MG63 (cell line): ENCODE data around the gene PHYHIPL. TPM values are rescaled to one million over a fixed set of nuclear protein-coding genes. Genes with fewer than 3 reads are reported as not detected.
A peak's percentile ranks its signal among the peaks of the same experiment; 100 is the strongest.

Experiments used
- DNase-seq: peaks from one replicate; pipeline ENCODE4 v3.0.0-alpha.2; 2020
- H3K27me3 ChIP-seq: fragments of 250-450 bp; sonication (Bioruptor Pico); 2 replicates; pipeline ENCODE4 v1.5.1; 2020; ENCODE audit warnings: mild to moderate bottlenecking, moderate library complexity
- H3K36me3 ChIP-seq: fragments of 250-450 bp; sonication (Bioruptor Pico); 2 replicates; pipeline ENCODE4 v1.5.1; 2020; ENCODE audit warnings: mild to moderate bottlenecking, moderate library complexity
- H3K4me3 ChIP-seq: fragments of 250-450 bp; sonication (Bioruptor Pico); 2 replicates; pipeline ENCODE4 v1.5.1; 2020; ENCODE audit warnings: mild to moderate bottlenecking, moderate library complexity
- H3K9me3 ChIP-seq: fragments of 250-450 bp; sonication (Bioruptor Pico); 2 replicates; pipeline ENCODE4 v1.5.1; 2020; ENCODE audit warnings: mild to moderate bottlenecking, moderate library complexity
- total RNA-seq: library from RNA; depleted of rRNA; stranded (reverse); fragments of >200 nt; shearing (Covaris generic); gene quantifications from 2 replicates; pipeline ENCODE4 v1.2.3, GENCODE V29; 2014; ENCODE audit warnings: low replicate concordance; rRNA removed

Gene PHYHIPL
- not detected in 2 replicates for total RNA-seq

- Histone ChIP-seq H3K4me3 (peak within 1 kb of the TSS; percentile 23; the same call in 1 of the 2 replicates), H3K9me3 (no peaks in the 10 kb centered on the region), H3K27me3 (peaks cover 36% of the 10 kb centered on the region), H3K36me3 (no peaks in the 10 kb centered on the region)
- peak; percentile 11 for DNase-seq
Measured at GRCh38 chr10:59176241-59177030, at the start of gene PHYHIPL. TSS of gene PHYHIPL (plus strand) at chr10:59176643. CDS start at chr10:59176854, 211 bp downstream.

DNA sequence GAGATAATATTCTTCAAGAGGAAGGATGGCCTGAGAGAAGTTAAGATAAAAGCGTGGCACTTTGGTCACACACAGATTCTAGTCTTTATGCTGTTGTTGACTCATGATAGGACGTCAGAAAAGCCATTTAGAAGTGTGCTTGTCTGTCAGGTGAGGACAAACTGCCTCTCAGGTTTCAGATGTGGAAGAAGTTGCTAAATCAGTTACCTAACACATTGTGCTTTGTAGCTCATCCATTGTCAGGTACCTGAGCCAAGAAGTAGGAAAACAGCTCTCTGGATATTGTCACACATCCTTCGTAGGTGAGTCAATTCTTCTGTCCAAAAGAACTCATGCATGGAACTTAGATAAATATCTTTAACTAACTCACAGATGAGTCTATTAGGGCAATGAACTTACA lies 49.5 kb upstream of the PHYHIPL start:
- H3K36me3 ChIP-seq = no peaks in the 10 kb centered on the region
- no peaks in the 10 kb centered on the region for H3K9me3 ChIP-seq
- no peaks in the 10 kb centered on the region; the same call in none of the 2 replicates for H3K27me3 ChIP-seq
- no peak overlapping the region for H3K4me3 ChIP-seq
- no peak for DNase-seq

DNA sequence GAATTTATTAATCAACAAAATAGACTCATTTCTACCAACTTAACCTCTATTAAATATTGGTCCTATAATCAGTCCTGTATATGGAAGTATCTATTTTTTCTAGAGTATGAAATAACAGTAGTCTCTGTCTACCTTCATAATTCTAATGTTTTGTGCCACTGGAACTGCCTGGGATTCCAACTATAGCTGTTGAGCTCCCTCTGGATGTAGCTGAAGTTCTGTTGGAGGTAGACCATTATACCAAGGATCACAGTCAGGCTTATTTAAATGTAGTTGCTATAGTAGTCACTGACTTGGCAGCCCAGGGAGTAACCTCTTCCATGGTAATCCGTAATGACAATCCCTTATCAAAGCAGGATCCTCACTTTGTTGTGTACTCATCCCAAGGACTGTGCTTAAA lies 48.5 kb upstream of the PHYHIPL start:
- Histone ChIP-seq H3K36me3 (no peaks in the 10 kb centered on the region), H3K27me3 (no peaks in the 10 kb centered on the region; the same call in none of the 2 replicates), H3K4me3 (no peak overlapping the region), H3K9me3 (no peaks in the 10 kb centered on the region)
- no peak for DNase-seq

DNA sequence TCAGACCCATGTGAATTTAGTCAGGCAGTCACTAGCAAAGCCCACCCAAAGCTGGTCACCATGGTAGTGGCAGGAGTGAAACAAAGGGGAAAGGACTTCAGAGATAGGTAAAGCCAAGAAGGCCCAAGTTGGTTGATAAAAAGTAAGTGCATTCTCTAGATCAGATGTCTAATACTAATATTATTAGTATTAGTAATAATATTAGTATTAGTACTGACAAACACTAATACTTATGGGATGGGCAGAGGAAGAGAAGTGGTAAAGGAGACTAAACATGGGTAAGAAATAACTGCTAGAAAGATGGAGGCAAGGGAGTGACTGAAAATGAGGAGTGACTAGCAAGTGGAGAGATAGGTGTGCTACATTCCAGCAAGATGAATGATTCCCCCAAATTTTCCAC lies 46.6 kb upstream of the PHYHIPL start:
- H3K4me3 ChIP-seq = no peak overlapping the region
- H3K9me3 ChIP-seq = no peaks in the 10 kb centered on the region
- no peaks in the 10 kb centered on the region for H3K36me3 ChIP-seq
- H3K27me3 ChIP-seq = peaks cover 3% of the 10 kb centered on the region
- no peak for DNase-seq

DNA sequence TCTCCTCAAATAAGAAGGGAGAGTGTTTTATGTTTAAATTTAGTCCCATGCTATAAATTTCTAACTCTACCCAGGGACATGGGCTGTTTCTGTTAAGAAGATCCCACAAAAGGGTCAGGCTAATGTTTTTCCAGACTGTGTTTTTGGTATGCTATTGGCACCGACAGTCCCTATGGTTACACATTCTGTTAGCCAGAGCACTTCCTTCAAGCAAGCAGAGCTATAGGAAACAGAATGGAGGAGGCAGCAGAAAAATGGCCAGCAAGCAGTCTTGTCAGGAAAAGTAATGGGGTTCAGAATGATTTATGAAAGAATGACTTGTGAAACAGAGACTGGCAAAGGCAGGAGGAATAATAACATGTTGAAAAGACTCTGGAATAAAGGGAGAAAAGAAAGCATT lies 44.8 kb upstream of the PHYHIPL start:
- Histone ChIP-seq H3K27me3 (peaks cover 3% of the 10 kb centered on the region), H3K36me3 (no peaks in the 10 kb centered on the region), H3K9me3 (no peaks in the 10 kb centered on the region), H3K4me3 (no peak overlapping the region)
- DNase-seq = no peak

DNA sequence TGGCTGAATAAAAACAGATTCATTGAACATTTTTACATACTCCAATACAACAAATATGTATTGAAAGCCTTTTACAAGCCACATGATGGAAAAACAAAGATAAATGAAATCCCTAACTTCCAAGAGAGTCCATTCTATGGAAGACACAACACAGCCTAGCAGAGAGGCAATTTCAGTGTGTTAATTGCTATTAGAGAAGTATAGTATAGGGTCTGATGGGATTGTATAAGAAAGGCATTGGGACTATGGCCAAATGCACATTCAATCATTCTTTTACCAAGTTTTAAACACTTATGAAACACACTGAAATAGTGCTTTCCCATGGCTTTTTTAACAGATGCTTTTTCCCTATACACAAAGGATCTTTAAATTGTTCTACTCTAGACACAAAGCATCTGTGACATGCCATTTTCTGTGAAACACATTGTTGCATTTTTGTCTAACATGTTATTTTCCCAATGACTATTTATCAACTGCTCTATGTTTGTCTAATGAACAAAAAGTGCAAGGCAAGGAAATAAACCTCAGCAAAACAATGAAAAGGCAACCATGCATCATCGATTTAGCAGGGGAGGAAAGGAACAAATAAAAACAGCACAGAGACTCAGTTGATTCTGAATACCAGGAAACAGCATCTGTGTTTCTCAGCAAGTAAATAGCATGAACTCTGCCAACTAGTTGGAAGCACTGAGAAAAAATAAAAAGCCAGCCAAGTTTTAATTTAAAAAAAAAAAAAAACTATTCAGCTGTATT lies 42.4 kb upstream of the PHYHIPL start:
- H3K9me3 ChIP-seq = no peaks in the 10 kb centered on the region
- no peaks in the 10 kb centered on the region for H3K36me3 ChIP-seq
- H3K4me3 ChIP-seq = no peak overlapping the region
- no peak for DNase-seq
- peaks cover 3% of the 10 kb centered on the region for H3K27me3 ChIP-seq

DNA sequence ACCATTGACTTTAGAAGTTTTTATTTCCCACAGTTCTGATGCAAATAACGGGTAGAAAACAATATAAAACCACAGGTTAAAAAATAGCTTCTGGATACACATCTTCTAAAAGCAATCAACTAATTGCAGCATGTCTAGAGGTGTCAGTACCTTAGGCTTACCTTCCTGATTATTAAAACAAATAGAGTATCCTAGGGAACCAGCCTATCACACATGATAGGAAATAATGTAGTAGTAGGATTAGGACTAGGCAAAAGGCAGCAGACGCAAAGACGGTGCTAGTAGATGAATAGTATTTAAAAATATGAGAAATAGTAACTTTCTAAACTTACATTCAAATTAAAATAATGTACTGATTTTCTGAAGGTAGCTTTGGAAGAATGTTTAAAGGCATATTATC lies 41.7 kb upstream of the PHYHIPL start:
- Histone ChIP-seq H3K9me3 (no peaks in the 10 kb centered on the region), H3K36me3 (no peaks in the 10 kb centered on the region), H3K4me3 (no peak overlapping the region), H3K27me3 (peaks cover 4% of the 10 kb centered on the region)
- DNase-seq = no peak

GRCh38 chr10:59135275-59135674 lies 41.2 kb upstream of the PHYHIPL start:
- no peak overlapping the region for H3K4me3 ChIP-seq
- DNase-seq = no peak
- peaks cover 6% of the 10 kb centered on the region for H3K27me3 ChIP-seq
- H3K9me3 ChIP-seq = no peaks in the 10 kb centered on the region
- no peaks in the 10 kb centered on the region for H3K36me3 ChIP-seq

DNA sequence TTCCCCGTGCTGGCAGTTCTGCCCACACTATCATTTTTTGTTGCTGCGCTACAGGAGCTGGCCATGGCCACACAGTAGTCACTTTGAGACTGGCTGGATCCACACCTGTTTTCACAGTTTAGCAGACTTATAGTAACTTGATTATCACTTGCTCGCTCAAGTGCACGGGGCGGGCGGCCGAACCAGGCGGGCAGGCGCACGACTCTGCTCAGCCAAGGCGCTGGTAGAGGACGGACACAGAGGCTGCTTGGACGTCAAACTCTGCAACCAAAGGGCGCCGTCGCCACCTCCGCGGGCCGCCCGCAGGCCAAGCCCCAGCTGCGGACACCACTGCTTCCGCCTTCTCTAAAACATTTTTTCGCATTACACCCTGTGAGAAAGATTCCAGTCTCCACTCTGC lies 38.4 kb upstream of the PHYHIPL start:
- Histone ChIP-seq H3K4me3 (no peak overlapping the region), H3K36me3 (no peaks in the 10 kb centered on the region), H3K27me3 (peaks cover 6% of the 10 kb centered on the region; the same call in 1 of the 2 replicates), H3K9me3 (no peaks in the 10 kb centered on the region)
- DNase-seq = no peak

DNA sequence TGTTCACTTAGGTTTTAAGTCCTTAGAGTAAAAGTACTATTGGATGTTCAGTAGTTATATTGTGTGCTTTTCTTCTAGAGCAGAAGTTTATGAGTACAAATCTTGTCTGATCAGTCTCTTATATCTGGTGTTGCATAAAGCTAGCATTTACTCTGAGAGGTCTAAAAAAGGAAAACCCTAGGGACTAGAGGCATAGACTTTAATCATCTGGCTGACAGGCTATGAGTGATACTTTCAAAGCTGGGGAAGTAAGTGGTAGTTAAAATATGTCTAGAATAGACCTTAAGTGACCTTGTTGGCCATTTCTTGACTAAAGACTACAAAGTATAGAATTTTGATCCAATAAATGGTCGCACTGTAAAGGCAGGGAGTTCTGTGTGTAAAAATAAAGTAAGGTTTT lies 32.9 kb upstream of the PHYHIPL start:
- Histone ChIP-seq H3K4me3 (no peak overlapping the region), H3K9me3 (no peaks in the 10 kb centered on the region), H3K27me3 (peaks cover 5% of the 10 kb centered on the region), H3K36me3 (no peaks in the 10 kb centered on the region)
- no peak for DNase-seq

- H3K27me3 ChIP-seq = peaks cover 15% of the 10 kb centered on the region
- no peak for DNase-seq
Measured at GRCh38 chr10:59148701-59149100, 27.7 kb upstream of the PHYHIPL start.

DNA sequence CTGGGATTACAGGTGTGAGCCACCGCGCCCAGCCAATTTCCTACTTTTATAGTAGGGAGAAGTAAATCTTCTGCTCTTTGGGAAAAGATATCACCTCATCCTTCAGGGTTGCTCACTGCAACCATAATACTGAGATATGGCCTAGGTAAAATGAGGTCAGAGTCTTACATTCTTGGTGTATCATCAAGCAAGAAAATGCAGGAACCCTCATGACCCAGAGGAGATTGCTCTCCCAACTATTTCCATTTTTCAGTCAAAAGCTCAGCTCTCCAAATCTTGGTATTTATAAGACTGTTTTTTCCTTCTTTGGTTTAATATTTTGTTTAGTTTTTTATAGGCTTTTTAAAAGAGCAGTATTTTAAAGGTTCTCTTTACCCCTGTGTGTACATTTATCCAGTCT lies 20.9 kb upstream of the PHYHIPL start:
- no peak for DNase-seq
- Histone ChIP-seq H3K36me3 (no peaks in the 10 kb centered on the region), H3K9me3 (no peaks in the 10 kb centered on the region), H3K27me3 (peaks cover 18% of the 10 kb centered on the region), H3K4me3 (no peak overlapping the region)

More at GRCh38 chr10:59148701-59149100, 27.7 kb upstream of the PHYHIPL start:
- Histone ChIP-seq H3K4me3 (no peak overlapping the region), H3K9me3 (no peaks in the 10 kb centered on the region), H3K36me3 (no peaks in the 10 kb centered on the region)

DNA sequence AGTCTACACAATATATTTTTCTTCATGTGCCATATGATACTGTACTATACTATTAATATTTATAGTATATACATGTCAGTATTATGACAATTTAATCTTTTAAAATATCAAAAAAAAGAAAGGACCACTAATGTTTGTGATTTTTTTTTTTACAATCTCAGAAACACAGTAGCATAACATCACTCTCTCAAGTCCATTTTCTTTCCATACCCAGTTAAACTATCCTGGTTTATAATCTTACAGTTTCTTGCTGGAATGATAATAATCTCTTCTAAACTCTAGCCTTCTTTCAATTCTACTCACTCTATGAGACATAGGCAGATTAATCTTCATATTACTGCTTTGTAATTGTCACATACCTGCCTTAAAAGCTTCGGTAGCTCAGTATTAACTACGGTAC lies 8.9 kb upstream of the PHYHIPL start:
- DNase-seq = no peak
- Histone ChIP-seq H3K27me3 (no peaks in the 10 kb centered on the region; the same call in 1 of the 2 replicates), H3K9me3 (no peaks in the 10 kb centered on the region; the same call in 1 of the 2 replicates), H3K4me3 (no peak overlapping the region), H3K36me3 (no peaks in the 10 kb centered on the region)

GRCh38 chr10:59172567-59172966 lies 3.9 kb upstream of the PHYHIPL start:
- H3K27me3 ChIP-seq = peaks cover 29% of the 10 kb centered on the region
- H3K4me3 ChIP-seq = no peak overlapping the region
- H3K36me3 ChIP-seq = no peaks in the 10 kb centered on the region
- no peaks in the 10 kb centered on the region; the same call in 1 of the 2 replicates for H3K9me3 ChIP-seq
- no peak for DNase-seq

DNA sequence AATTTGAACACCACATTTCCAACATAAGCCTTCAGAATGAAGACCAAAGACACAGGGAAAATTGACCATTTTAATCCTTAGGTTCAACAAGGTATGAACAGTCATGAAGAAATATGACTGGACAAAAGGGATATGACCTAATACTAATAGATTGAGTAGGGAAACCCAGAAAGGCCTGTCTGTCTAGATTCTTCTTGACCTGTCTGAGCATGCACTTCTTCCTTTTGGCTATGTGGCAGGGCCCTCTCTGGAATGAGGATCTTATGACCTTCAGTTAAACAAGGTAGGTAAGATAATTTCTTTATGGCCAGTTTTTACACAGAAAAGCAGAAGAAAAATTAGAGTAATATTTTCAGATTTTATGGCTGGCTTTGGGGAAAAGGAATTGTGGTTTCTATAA lies 3.0 kb upstream of the PHYHIPL start:
- Histone ChIP-seq H3K4me3 (no peak overlapping the region), H3K36me3 (no peaks in the 10 kb centered on the region), H3K9me3 (no peaks in the 10 kb centered on the region), H3K27me3 (peaks cover 29% of the 10 kb centered on the region)
- no peak for DNase-seq

DNA sequence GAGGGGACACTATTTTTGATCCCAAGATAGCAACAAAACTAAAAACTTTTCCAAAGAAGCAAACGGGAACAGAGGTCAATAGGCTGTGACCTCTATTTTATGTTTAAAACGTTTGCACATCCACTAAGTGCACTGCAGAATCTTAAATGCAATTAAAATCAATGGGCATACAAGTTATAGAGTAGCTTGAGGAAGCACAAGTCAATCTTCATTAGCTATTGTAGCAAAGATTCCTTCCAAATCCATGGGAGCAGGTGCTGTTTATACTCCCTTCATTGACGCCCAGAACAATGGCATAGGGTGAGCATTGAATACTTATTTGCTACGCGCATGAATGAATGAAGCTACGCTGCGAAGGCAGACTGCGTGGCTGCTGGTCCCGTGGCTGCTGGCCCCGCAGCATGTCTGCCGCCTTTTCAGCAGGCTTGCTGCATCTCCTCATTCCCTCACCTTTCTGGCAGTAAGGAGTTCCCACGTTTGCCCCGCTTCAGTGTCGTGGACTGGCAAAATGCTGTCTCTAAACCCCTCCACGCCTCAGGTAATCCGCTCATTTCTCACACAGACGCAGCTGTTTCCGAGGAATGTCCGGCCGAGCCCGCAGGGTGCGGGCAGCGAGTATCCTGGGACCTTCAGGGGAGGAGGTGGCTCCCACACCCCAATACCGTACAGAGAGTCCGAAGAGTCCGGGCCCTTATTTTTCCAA lies 754 bp upstream of the PHYHIPL start:
- Histone ChIP-seq H3K9me3 (no peaks in the 10 kb centered on the region), H3K36me3 (no peaks in the 10 kb centered on the region), H3K4me3 (no peak overlapping the region), H3K27me3 (peaks cover 36% of the 10 kb centered on the region)
- no peak for DNase-seq
